DOHH2 (cell line): ENCODE results near the gene RAD51B.

ENCODE experiments used
- EZH2phosphoT487 ChIP-seq: fragments of 200-600 bp; sonication (generic); IDR thresholded peaks from 2 replicates; pipeline ENCODE4 v1.6.1; 2017; ENCODE audit warnings: borderline replicate concordance, mild to moderate bottlenecking, antibody characterized with exemption, low read length, moderate library complexity, mixed read lengths
- TF ChIP-seq, protein P1 (sequence below): fragments of 200-600 bp; sonication (generic); IDR thresholded peaks from one replicate; pipeline ENCODE4 v1.5.1; 2014; ENCODE audit warnings: antibody characterized with exemption, mild to moderate bottlenecking, low read depth, low read length; ENCODE audit not compliant: poor library complexity, severe bottlenecking

DNA sequence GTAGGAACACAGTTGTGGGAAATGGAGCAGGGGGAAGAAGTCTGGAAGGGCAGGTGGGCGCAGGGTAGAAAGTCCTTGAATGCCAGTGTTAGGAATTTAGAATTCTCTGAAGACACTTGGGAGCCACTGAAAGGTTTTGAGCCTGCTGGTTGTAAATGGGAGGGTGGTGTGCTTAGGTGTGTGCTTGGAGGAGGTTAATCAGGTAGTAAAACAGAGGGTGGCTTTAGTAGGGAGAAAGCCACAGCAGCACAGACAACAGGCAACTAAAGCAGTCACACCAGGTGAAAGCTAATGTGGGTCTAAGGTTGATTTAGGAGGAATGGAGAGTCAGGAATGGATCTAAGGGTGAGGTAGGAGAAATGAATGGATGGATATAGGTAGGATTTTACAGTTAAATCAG lies 588.2 kb downstream of the RAD51B start:
- TF ChIP-seq, protein P1, sequence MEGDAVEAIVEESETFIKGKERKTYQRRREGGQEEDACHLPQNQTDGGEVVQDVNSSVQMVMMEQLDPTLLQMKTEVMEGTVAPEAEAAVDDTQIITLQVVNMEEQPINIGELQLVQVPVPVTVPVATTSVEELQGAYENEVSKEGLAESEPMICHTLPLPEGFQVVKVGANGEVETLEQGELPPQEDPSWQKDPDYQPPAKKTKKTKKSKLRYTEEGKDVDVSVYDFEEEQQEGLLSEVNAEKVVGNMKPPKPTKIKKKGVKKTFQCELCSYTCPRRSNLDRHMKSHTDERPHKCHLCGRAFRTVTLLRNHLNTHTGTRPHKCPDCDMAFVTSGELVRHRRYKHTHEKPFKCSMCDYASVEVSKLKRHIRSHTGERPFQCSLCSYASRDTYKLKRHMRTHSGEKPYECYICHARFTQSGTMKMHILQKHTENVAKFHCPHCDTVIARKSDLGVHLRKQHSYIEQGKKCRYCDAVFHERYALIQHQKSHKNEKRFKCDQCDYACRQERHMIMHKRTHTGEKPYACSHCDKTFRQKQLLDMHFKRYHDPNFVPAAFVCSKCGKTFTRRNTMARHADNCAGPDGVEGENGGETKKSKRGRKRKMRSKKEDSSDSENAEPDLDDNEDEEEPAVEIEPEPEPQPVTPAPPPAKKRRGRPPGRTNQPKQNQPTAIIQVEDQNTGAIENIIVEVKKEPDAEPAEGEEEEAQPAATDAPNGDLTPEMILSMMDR = no peak
- no peak for TF ChIP-seq EZH2phosphoT487
